Measurements from ENCODE around the gene SH3BP4. TPM values are rescaled to one million over a fixed set of nuclear protein-coding genes. Genes with fewer than 3 reads are reported as not detected.

SH3BP4 gene
- total RNA-seq, 1 experiment from 2014 or later: 93.8 TPM

- Mint-ChIP-seq H3K36me3 (ENCODE audit: insufficient read depth in 1 of 3, low read depth in 3 of 3) (no peaks in the 10 kb centered on the region), H3K9me3 (peaks cover 0 to 4% of the 10 kb centered on the region in 2 experiments; a peak in 1 of 5 replicates), H3K4me1 (peaks cover 20 to 22% of the 10 kb centered on the region in 2 experiments), H3K27me3 (ENCODE audit: low read depth) (peaks cover 9% of the 10 kb centered on the region), H3K27ac (no peak overlapping the region), H3K4me3 (no peak overlapping the region)
- H2AK5ac ChIP-seq (ENCODE audit: insufficient read length, low read length): no peak overlapping the region
- no peak overlapping the region for H2BK15ac ChIP-seq (ENCODE audit: low read depth, low read length)
- no peak overlapping the region for H2BK120ac ChIP-seq (ENCODE audit: low read depth, low read length, poor library complexity, severe bottlenecking)
- no peak overlapping the region for H4K91ac ChIP-seq (ENCODE audit: insufficient read length, low read depth, low read length)
- no peaks in the 10 kb centered on the region for H3K9me3 ChIP-seq (ENCODE audit: control insufficient read depth, low read depth, low read length)
- WGBS (ENCODE audit: extremely low coverage, insufficient read length, low lambda C conversion rate): no CpG with 5 or more reads among the region's 3 CpGs
- no peak overlapping the region for H3K4me2 ChIP-seq (ENCODE audit: insufficient read depth, insufficient read length, low read length)
- no peaks in the 10 kb centered on the region for H3K23me2 ChIP-seq (ENCODE audit: insufficient read length, low read depth, low read length, poor library complexity, severe bottlenecking)
- H3T11ph ChIP-seq (ENCODE audit: low read length): no peak overlapping the region
- H3K23ac ChIP-seq (ENCODE audit: insufficient read length, low read depth, low read length): no peak overlapping the region
- H2BK12ac ChIP-seq (ENCODE audit: insufficient read length, low read depth, low read length): no peak overlapping the region
- H3K4ac ChIP-seq (ENCODE audit: low read depth, low read length): no peak overlapping the region
- H4K8ac ChIP-seq (replicated peaks; ENCODE audit: insufficient read length, low read depth, low read length): no peak overlapping the region
- no peak overlapping the region for H2BK5ac ChIP-seq (ENCODE audit: insufficient read length, low read length)
- H4K5ac ChIP-seq (ENCODE audit: insufficient read length, low read depth, low read length): no peak overlapping the region
- no peak overlapping the region for H2AFZ ChIP-seq (ENCODE audit: low read length)
- no peak overlapping the region for H3K9ac ChIP-seq (ENCODE audit: extremely low read depth, insufficient read length, low read length)
- no peak overlapping the region for H2BK20ac ChIP-seq (ENCODE audit: low read depth, low read length, poor library complexity, severe bottlenecking)
- no peak overlapping the region for H3K56ac ChIP-seq (ENCODE audit: insufficient read length, low read depth, low read length)
- TF ChIP-seq CTCF (conservative IDR thresholded peaks at IDR 0.05): no peak
- H3K14ac ChIP-seq (ENCODE audit: insufficient read depth, low read length): no peak overlapping the region
- no peak for DNase-seq
- H3K27me3 ChIP-seq (ENCODE audit: insufficient read depth, low read length): no peaks in the 10 kb centered on the region
- no peaks in the 10 kb centered on the region for H4K20me1 ChIP-seq (ENCODE audit: control insufficient read depth, insufficient read depth, insufficient read length)
- H3K27ac ChIP-seq (ENCODE audit: insufficient read length, low read depth, low read length): no peak overlapping the region
- no peak overlapping the region for H3K18ac ChIP-seq (ENCODE audit: insufficient read length, low read depth, low read length)
- H3K79me2 ChIP-seq (ENCODE audit: insufficient read depth, low read length): no peaks in the 10 kb centered on the region
- H3K79me1 ChIP-seq (ENCODE audit: insufficient read depth, low read depth, low read length, poor library complexity, severe bottlenecking): no peaks in the 10 kb centered on the region
- no peaks in the 10 kb centered on the region for H3K4me1 ChIP-seq (ENCODE audit: insufficient read depth, low read length)
Observed at GRCh38 chr2:234912437-234912836, 39.4 kb upstream of the SH3BP4 start.
